ENCODE results near the gene DNAJB11. TPM values are rescaled to one million over a fixed set of nuclear protein-coding genes. Genes with fewer than 3 reads are reported as not detected.

Gene DNAJB11
- total RNA-seq, 1 experiment from 2014 or later: 63.5 TPM

GRCh38 chr3:186594591-186595113, 24.1 kb downstream of the DNAJB11 start:
- no peak for DNase-seq (ENCODE audit: low spot score)

DNA sequence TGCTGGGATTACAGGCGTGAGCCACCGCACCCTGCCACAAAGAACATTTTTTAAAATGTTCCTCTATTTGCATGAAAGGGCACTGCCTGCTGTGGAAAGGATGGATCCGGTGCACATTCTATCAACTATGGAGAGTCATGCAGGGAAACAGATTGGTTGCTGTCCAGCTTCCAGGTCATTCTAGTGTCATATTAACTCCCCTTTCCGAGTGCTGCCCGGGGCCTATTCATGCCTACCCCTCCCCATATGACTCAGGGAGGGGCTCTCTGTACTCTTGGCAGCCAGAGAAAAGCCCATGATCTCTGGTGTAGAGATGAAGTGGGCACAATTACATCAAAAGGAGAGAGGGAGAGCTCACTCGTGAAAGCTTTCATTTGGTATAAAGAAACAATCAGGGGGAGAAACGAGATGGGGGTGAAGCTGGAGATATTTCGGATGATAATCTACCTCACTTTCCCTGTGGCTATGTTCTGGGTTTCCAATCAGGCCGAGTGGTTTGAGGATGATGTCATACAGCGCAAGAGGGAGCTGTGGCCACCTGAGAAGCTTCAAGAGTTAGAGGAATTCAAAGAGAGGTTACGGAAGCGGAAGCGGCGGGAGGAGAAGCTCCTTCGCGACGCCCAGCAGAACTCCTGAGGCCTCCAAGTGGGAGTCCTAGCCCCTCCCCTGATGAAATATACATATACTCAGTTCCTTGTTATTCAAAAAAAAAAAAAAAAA, 26.2 kb downstream of the DNAJB11 start:
- DNase-seq (ENCODE audit: low spot score): no peak

- no peak for DNase-seq (ENCODE audit: low spot score)
These were observed 27.7 kb downstream of the DNAJB11 start for GRCh38 chr3:186598108-186598784.

DNA sequence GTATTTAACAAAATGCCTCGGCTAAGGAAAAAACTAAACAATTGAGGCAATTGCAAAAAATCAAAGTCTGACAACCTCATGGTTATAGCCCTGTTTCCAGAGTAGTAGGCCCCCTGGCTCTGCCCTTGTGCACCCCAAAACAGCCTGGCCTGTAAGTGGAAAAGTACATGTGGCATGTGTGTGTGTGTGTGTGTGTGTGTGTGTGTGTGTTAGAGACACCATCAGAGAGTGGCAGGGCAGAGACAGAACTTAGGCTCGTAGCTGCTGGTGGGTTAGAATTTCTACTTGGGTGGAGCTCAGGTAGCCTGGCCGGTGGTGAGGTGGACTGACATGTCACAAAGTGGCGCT, 28.2 kb downstream of the DNAJB11 start:
- no peak for DNase-seq (ENCODE audit: low spot score)

DNA sequence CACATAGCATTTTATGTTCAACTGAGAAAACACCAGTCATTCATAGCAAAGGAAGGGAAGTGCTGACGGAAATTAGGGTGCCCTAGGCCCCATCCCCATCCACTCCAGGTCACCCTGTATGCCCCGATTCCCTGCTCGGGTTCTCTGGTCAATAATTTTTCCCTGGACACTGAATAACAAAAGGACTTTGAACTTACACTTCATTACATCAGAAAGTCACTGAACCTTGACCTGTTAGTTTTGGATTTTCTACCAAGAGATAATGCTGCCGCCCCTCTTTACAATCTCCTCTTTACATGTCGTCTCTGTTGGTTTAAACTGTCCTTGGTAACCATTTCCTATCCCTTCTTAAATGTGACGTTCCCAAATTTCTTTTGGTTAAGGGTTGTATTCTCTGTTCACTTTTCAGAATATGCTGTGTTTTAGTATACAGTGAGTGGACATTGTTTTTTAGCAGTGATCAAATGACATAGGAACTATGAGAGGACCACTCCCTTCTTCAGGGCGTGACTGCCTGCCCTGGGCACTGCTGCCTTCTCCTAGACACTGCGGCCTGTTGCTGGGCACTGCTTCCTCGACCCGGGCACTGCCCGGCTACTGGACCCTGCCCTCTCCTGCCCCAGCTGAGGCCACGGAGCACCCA, 28.7 kb downstream of the DNAJB11 start:
- DNase-seq (ENCODE audit: low spot score): no peak

GRCh38 chr3:186599785-186600166, 29.3 kb downstream of the DNAJB11 start:
- no peak for DNase-seq (ENCODE audit: low spot score)

DNA sequence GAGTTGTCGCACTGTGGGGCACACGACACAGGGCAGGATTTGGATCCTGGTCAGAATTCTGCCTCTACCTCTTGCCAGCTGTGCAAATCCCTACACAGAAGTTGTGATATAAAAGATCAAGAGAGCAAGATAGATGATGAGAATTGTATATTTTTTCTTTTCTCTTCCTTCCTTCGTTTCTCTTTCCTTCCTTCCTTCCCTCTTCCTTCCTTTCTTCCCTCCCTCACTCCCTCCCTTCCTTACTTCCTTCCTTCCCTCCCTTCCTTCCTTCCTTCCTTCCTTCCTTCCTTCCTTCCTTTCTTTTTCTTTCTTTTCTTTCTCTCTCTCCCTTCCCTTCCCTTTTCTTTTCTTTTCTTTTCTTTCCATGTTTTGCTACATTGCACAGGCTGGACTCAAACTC, 30.4 kb downstream of the DNAJB11 start:
- DNase-seq (ENCODE audit: low spot score): no peak

DNA sequence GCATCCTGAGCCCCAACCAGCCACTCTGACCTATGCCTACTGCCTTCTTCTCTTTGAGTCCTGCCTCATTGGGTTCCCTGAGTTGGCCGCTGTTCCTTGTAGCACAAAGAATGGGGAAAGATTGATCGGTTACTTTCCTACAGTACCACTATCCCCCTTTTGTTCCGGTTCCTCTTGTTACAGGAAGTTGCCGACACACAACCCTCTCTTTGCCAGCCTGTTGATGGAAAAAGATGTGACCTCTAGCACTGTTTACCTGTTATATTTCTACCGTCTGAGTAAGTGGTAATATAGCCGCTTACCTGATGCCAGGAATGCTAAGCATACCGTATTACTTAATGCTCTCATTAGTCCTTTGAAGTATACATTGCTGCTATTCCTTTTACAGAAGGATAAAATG, 32.6 kb downstream of the DNAJB11 start:
- DNase-seq (ENCODE audit: low spot score): no peak

- no peak for DNase-seq (ENCODE audit: low spot score)
These were observed 34.6 kb downstream of the DNAJB11 start for GRCh38 chr3:186605078-186605477.

- peak; percentile 35 for DNase-seq (ENCODE audit: low spot score)
These were observed 35.3 kb downstream of the DNAJB11 start for GRCh38 chr3:186605561-186606545.

DNA sequence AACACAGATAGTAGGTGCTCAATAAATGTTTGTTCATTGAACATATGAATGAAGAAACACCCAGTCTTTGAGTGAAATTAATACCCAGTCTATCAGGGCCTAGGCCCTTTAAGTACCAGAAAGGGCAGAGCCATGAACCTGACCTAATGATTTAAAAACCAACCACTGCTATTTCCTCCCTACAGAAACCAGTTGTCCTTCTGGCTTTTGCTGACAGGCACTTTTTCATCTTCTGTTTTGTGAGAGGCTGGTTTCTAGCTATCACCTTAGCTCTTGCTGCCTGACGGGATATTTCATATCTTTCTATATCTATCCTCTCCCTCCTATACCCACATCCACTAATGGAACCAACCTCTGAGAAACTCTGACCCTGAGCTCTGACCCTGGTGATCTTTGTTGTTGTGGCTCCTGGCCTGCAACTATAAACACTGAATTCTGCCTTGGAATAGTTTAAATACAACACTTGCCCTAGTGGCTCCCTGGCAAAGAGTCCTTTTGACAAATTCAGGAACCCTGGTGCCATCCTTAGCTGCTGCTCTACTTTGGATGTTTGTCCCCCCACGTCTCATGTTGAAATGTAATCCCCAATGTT, 38.2 kb downstream of the DNAJB11 start:
- no peak for DNase-seq (ENCODE audit: low spot score)

DNA sequence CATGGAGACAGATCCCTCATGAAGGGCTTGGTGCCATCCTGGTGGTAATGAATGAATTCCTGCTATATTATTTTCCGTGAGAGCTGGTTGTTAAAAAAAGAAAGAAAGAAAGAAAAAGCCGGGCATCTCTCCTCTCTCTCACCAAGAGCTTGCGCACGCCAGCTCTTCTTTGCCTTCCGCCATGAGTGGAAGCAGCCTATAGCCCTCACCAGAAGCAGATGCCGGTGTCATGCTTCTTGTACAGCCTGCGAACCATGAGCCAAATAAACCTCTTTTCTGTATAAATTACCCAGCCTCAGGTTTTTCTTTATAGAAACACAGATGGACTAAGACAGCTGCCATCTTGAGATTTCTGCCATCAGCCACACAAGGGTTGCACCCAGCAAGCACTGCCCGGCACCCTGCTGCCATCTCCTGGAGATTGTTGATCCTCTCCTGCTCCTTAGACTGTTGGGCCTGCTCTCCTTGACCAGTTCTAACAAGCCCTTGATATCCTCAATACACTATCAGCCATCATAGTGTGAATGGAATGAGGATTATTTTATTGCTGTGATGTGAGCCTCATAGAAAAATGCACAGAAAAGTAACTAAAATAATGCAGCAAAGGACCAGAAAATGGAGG, 38.8 kb downstream of the DNAJB11 start:
- DNase-seq (ENCODE audit: low spot score): peak; percentile 61

DNA sequence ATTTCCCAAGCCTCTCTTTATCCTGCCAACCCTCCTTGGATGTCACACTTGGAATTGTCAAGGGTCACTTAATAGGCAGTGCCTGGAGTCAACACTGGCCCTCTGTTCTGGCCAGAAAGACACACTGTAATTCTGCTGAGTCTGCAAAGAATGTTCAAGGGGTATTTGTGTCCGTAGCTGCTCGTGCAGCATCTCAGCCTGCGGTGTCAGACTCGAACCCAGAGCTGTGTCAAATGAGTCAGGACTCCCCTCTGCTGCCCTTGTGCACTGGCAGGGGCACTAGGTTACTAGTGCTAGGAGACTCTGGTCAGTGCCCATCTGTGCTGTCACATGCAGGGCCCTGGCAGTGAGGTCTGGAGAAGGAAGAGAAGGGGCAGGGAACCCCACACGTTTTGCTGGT, 41.5 kb downstream of the DNAJB11 start:
- no peak for DNase-seq (ENCODE audit: low spot score)

DNA sequence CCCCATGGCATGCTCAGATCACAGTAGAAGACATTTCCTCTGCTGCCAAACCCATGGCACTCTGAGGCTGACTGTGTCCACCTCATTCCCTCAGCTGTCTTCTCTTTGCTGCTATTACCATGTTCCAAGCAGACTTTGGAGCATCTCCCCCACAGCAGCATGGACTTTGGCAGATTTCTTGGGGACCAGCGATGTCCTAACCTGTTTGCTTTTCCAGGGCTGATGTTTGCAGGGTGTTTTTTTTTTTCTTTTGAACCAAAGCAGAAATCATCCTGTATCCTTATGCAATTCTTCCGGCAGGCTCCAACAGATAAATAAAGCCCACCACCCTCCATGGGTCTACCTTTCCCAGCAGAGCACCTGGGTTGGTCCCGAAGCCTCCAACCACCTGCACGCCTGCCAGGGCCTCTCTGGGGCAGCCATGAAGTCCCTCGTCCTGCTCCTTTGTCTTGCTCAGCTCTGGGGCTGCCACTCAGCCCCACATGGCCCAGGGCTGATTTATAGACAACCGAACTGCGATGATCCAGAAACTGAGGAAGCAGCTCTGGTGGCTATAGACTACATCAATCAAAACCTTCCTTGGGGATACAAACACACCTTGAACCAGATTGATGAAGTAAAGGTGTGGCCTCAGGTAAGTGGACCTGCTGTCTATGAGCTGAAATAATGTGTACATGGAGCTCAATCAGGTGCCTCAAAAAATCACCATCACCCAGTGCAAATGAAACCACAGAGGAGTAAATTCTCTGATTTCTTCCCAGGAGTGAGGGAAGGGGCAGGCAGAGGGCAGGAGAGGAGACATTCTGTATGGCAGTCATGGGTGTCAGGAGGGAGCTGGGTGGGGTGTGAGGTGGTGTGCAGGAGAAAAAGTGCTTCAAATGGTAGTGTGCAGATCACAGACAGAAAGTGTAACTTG, 42.5 kb downstream of the DNAJB11 start, which contains the start of gene AHSG:
Gene AHSG (plus strand): TSS at position 340 of the 916 bp plus-strand sequence. CDS start 82 bp downstream, at position 422.
- no peak for DNase-seq (ENCODE audit: low spot score)

DNA sequence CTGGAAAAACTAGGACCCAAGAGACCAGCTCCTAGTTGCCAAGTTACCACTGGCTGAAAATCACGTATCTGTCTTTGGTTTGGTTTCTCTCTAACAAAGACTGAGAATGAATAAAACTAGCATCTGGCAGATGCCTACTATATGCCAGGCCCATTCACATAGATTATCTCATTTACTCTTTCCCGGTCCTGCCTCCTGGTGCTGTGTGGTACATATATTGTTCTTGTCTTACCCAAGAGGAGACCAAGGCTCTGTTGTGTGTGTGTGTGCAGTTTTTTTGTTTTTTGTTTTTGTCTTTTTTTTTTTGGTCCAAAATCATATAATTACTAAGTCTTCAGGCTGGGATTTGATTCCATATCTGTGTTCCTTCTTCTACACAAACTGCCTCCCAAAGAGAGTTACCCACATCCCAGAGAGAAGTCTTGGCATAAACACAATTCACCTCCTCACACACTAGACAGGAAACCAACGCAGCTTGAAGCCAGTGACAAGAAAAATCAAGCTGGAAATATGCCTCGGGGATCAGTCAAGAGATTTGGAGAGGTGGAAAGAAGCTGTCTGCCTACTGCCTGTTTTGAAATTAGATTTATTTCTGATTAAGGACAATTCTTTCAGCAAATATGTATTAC, 43.2 kb downstream of the DNAJB11 start:
- no peak for DNase-seq (ENCODE audit: low spot score)

DNA sequence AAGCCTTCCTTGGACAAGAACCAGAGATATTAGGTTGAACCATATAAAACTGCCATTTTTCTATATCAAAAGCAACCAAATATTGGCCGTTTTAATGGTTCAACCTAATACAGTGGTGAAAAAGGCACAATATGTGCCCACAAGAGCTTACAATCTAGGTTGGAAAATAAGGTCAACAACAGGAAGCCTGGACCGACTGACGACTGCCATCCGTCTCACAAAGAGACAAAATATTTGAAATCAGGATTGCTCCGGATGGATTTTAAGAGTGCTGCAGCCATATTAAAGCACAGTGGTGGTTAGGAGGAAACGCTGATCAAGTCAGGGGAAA, 43.7 kb downstream of the DNAJB11 start:
- DNase-seq (ENCODE audit: low spot score): no peak

GRCh38 chr3:186614597-186615483, 44.3 kb downstream of the DNAJB11 start:
- peak; percentile 89 for DNase-seq (ENCODE audit: low spot score)

- DNase-seq (ENCODE audit: low spot score): no peak
These were observed 45.7 kb downstream of the DNAJB11 start for GRCh38 chr3:186616299-186616617.

All from HT-29 (cell line).